ENCODE measurements around the gene TRERF1.

Gene TRERF1

GRCh38 chr6:42268016-42268834, 183.5 kb downstream of the TRERF1 start:
- no peak for DNase-seq

- DNase-seq = no peak
Measured at GRCh38 chr6:42266538-42266937, 185.2 kb downstream of the TRERF1 start.

GRCh38 chr6:42264852-42265390, 186.8 kb downstream of the TRERF1 start:
- DNase-seq = no peak

- no peak for DNase-seq
Measured at GRCh38 chr6:42264162-42264851, 187.4 kb downstream of the TRERF1 start.

GRCh38 chr6:42263165-42263728, 188.5 kb downstream of the TRERF1 start:
- no peak for DNase-seq

- peak; percentile 45 for DNase-seq
Measured at GRCh38 chr6:42260972-42261371, 190.8 kb downstream of the TRERF1 start.

GRCh38 chr6:42260396-42260888, 191.3 kb downstream of the TRERF1 start:
- DNase-seq = no peak

- no peak for DNase-seq
Measured at GRCh38 chr6:42259841-42260395, 191.8 kb downstream of the TRERF1 start.

- DNase-seq = no peak
Measured at GRCh38 chr6:42259286-42259685, 192.4 kb downstream of the TRERF1 start.

GRCh38 chr6:42257614-42258013, 194.1 kb downstream of the TRERF1 start:
- DNase-seq = no peak

GRCh38 chr6:42257063-42257462, 194.7 kb downstream of the TRERF1 start:
- no peak for DNase-seq

- DNase-seq = no peak
Measured at GRCh38 chr6:42255050-42255449, 196.7 kb downstream of the TRERF1 start.

- DNase-seq = no peak
Measured at GRCh38 chr6:42254505-42254904, 197.2 kb downstream of the TRERF1 start.

- no peak for DNase-seq
Measured at GRCh38 chr6:42251911-42252637, 199.7 kb downstream of the TRERF1 start.

GRCh38 chr6:42251500-42251899, 200.2 kb downstream of the TRERF1 start:
- no peak for DNase-seq

GRCh38 chr6:42250274-42250931, 201.3 kb downstream of the TRERF1 start:
- DNase-seq = no peak

GRCh38 chr6:42249279-42249678, 202.4 kb downstream of the TRERF1 start:
- no peak for DNase-seq

GRCh38 chr6:42243046-42243445, 208.7 kb downstream of the TRERF1 start:
- no peak for DNase-seq

GRCh38 chr6:42241915-42242314, 209.8 kb downstream of the TRERF1 start:
- DNase-seq = no peak

GRCh38 chr6:42239736-42240375, 211.9 kb downstream of the TRERF1 start:
- no peak for DNase-seq

- no peak for DNase-seq
Measured at GRCh38 chr6:42239333-42239732, 212.4 kb downstream of the TRERF1 start.

All from activated naive CD4-positive, alpha-beta T cell treated with Interleukin-2 at 50 U/mL for 16 hours (primary cell).